ENCODE data around the gene SGSH.

The SGSH gene

GRCh38 chr17:80222376-80223141, 2.4 kb upstream of the SGSH start:
- no peak for DNase-seq (ENCODE audit: extremely low read depth, insufficient read length)
- Histone ChIP-seq H3K4me3 (replicated peaks; ENCODE audit: low read depth, low read length) (no peak overlapping the region), H3K27me3 (replicated peaks; ENCODE audit: control insufficient read depth, insufficient read depth, low read length) (no peaks in the 10 kb centered on the region), H3K36me3 (ENCODE audit: control insufficient read depth, insufficient read depth, low read length) (peaks cover 3% of the 10 kb centered on the region)
- TF ChIP-seq CTCF (IDR thresholded peaks at IDR 0.05; ENCODE audit: insufficient read depth, low read length, poor library complexity, severe bottlenecking) = no peak

DNA sequence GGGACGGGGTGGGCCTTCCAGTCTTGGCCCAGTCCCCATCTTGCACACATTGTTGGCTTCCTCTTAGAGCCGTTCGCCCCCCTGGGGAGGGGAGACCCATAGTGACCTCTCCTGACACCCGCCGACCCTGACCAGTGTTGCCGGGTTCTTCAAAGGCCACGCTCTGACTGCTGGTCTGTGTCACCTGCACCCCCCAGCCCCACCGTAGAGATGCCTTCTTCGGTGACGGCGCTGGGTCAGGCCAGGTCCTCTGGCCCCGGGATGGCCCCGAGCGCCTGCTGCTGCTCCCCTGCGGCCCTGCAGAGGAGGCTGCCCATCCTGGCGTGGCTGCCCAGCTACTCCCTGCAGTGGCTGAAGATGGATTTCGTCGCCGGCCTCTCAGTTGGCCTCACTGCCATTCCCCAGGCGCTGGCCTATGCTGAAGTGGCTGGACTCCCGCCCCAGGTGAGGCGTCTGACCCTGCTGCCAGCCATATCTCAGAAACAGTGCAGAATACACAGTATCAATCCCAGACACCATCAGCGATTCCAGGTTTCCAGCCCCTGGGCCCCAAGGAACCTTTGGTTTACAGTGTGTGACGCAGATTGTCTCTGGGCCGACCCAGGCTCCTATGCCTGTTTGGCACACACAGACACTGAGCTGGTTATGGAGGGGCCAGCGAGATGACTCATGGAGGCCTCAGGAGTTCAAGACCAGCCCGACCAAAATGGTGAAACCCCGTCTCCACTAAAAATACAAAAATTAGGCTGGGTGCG, 1.4 kb upstream of the SGSH start:
- H3K36me3 ChIP-seq (ENCODE audit: control insufficient read depth, insufficient read depth, low read length) = peaks cover 5% of the 10 kb centered on the region
- no peak overlapping the region for H3K4me3 ChIP-seq (replicated peaks; ENCODE audit: low read depth, low read length)
- TF ChIP-seq CTCF (IDR thresholded peaks at IDR 0.05; ENCODE audit: insufficient read depth, low read length, poor library complexity, severe bottlenecking) = no peak

DNA sequence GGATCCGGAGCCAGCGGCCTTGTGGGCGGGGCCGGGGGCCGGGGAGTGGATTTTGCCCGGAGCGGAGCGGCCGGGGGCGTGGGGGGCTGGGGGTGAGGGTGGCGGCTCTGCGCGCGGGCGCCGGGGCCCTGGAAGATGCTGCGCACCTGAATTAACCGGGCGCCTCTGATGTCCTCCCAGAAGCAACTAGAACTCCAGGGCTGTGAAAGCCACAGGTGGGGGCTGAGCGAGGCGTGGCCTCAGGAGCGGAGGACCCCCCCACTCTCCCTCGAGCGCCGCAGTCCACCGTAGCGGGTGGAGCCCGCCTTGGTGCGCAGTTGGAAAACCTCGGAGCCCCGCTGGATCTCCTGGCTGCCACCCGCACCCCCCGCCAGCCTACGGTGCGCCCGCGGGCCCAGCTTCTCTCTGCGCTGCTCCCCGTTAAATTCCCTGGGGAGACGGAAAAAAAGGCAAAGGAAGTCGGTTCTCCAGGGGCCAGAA, 643 bp upstream of the SGSH start:
- H3K36me3 ChIP-seq (ENCODE audit: control insufficient read depth, insufficient read depth, low read length) = peaks cover 5% of the 10 kb centered on the region
- no peaks in the 10 kb centered on the region for H3K27me3 ChIP-seq (replicated peaks; ENCODE audit: control insufficient read depth, insufficient read depth, low read length)
- H3K4me3 ChIP-seq (replicated peaks; ENCODE audit: low read depth, low read length) = peak overlapping the region; percentile 88
- DNase-seq (ENCODE audit: extremely low read depth, insufficient read length) = no peak
- TF ChIP-seq CTCF (IDR thresholded peaks at IDR 0.05; ENCODE audit: insufficient read depth, low read length, poor library complexity, severe bottlenecking) = no peak

More for the DNA sequence above, 1.4 kb upstream of the SGSH start:
- no peak for DNase-seq (ENCODE audit: extremely low read depth, insufficient read length)
- H3K27me3 ChIP-seq (replicated peaks; ENCODE audit: control insufficient read depth, insufficient read depth, low read length) = no peaks in the 10 kb centered on the region

DNA sequence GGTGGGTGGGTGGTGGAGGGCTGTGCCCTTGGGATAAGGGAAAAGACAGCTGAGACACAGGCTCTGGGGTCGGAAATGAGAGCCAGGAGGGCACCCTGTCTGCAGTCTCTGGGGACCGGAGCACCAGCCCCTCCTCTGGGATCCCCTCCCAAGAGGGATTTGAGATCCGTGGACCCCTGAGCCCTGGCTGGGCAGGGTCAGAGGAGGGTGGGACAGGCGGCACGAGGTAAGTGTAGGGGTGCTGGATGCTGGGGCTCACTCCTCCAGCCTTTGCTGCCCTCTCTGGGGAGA, 425 bp downstream of the SGSH start:
- H3K36me3 ChIP-seq (ENCODE audit: control insufficient read depth, insufficient read depth, low read length) = peaks cover 5% of the 10 kb centered on the region
- DNase-seq (ENCODE audit: extremely low read depth, insufficient read length) = peak; percentile 69
- H3K4me3 ChIP-seq (replicated peaks; ENCODE audit: low read depth, low read length) = peak overlapping the region; percentile 88
- no peak for TF ChIP-seq CTCF (IDR thresholded peaks at IDR 0.05; ENCODE audit: insufficient read depth, low read length, poor library complexity, severe bottlenecking)
- H3K27me3 ChIP-seq (replicated peaks; ENCODE audit: control insufficient read depth, insufficient read depth, low read length) = no peaks in the 10 kb centered on the region

- no peak for DNase-seq (ENCODE audit: extremely low read depth, insufficient read length)
- Histone ChIP-seq H3K27me3 (replicated peaks; ENCODE audit: control insufficient read depth, insufficient read depth, low read length) (no peaks in the 10 kb centered on the region), H3K4me3 (replicated peaks; ENCODE audit: low read depth, low read length) (peak overlapping the region; percentile 88), H3K36me3 (ENCODE audit: control insufficient read depth, insufficient read depth, low read length) (peaks cover 6% of the 10 kb centered on the region)
- TF ChIP-seq CTCF (IDR thresholded peaks at IDR 0.05; ENCODE audit: insufficient read depth, low read length, poor library complexity, severe bottlenecking) = no peak
Measured at GRCh38 chr17:80219013-80219762, 945 bp downstream of the SGSH start.
